ENCODE results near the gene ZDHHC6.

DNA sequence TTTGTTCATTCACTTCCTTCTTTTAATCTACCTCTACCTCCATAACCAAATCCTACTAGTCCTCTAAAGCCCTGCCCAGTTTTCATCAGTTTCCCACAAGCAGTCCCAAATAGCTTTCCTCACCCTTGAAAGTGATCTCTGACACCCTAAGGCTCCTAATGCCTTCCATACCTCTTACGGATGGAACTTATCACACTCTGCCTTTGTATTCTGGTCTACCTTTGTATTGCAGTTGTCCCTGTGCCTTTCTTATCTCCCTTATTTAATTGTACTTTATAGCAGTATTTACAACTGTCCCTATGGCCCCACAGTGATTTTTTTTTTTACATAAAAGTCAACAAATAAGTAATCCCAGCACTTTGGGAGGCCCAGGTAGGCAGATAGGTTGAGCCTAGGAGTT is 39.0 kb downstream of the ZDHHC6 start:
- no peak for TF ChIP-seq SREBF2 (IDR thresholded peaks at IDR 0.05)
- TF ChIP-seq, protein P1, sequence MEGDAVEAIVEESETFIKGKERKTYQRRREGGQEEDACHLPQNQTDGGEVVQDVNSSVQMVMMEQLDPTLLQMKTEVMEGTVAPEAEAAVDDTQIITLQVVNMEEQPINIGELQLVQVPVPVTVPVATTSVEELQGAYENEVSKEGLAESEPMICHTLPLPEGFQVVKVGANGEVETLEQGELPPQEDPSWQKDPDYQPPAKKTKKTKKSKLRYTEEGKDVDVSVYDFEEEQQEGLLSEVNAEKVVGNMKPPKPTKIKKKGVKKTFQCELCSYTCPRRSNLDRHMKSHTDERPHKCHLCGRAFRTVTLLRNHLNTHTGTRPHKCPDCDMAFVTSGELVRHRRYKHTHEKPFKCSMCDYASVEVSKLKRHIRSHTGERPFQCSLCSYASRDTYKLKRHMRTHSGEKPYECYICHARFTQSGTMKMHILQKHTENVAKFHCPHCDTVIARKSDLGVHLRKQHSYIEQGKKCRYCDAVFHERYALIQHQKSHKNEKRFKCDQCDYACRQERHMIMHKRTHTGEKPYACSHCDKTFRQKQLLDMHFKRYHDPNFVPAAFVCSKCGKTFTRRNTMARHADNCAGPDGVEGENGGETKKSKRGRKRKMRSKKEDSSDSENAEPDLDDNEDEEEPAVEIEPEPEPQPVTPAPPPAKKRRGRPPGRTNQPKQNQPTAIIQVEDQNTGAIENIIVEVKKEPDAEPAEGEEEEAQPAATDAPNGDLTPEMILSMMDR (IDR thresholded peaks at IDR 0.05), result no peak
- TF ChIP-seq RAD21 (conservative IDR thresholded peaks at IDR 0.05 in 1 of 2, IDR thresholded peaks at IDR 0.05 in 1 of 2), result no peak
- TF ChIP-seq POLR2A (IDR thresholded peaks at IDR 0.05; ENCODE audit: low read length), result no peak
